Kidney epithelial cell (primary cell): ENCODE results near the gene B3GALT5. TPM values are rescaled to one million over a fixed set of nuclear protein-coding genes. Genes with fewer than 3 reads are reported as not detected.

Source experiments
- DNase-seq: peaks from one replicate; pipeline ENCODE4 v3.0.0-alpha.2; 2010; ENCODE audit warnings: low read depth
- H3K27me3 ChIP-seq: 2 replicates; pipeline ENCODE4 v1.6.0; 2011; ENCODE audit warnings: low read length; ENCODE audit not compliant: control insufficient read depth, insufficient read depth
- H3K36me3 ChIP-seq: 2 replicates; pipeline ENCODE4 v1.5.1; 2011; ENCODE audit warnings: low read length; ENCODE audit not compliant: control insufficient read depth, insufficient read depth
- H3K4me3 ChIP-seq: 2 replicates; pipeline ENCODE4 v1.5.1; 2011; ENCODE audit warnings: low read depth, mild to moderate bottlenecking, control low read depth, low read length
- total RNA-seq: library from RNA; depleted of rRNA; stranded (reverse); fragments of >200 nt; gene quantifications from 2 replicates; pipeline ENCODE4 v1.2.3, GENCODE V29; 2015
- TF ChIP-seq, protein P1 (sequence below): IDR thresholded peaks from 2 replicates; pipeline ENCODE4 v1.5.1; 2011; ENCODE audit warnings: mild to moderate bottlenecking, moderate library complexity, low read length, control low read depth, inconsistent platforms; ENCODE audit not compliant: insufficient read depth, poor library complexity, severe bottlenecking

Gene B3GALT5
- total RNA-seq, 1 donor from 2014 or later, result 4.3 TPM

DNA sequence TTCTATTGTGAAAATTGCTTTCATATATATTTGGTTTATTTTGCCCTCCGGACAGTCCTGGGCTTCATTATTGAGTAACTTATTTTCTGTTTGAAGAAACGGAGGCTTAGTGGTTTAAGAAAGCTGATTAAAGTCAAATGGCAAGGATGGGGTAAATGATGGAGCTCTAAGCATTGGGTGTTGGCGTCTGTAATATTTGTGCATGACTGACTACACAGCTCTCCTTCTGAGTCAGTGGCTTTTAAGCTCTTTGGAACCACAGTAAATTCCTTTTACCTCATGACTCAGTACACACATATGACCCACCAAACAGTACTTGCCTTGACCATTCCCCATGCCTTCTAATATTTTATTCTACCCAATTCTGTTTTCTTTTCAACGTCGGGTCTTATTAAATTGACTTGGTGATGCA, 21.0 kb downstream of the B3GALT5 start:
- peak; percentile 97 for DNase-seq
- TF ChIP-seq, protein P1, sequence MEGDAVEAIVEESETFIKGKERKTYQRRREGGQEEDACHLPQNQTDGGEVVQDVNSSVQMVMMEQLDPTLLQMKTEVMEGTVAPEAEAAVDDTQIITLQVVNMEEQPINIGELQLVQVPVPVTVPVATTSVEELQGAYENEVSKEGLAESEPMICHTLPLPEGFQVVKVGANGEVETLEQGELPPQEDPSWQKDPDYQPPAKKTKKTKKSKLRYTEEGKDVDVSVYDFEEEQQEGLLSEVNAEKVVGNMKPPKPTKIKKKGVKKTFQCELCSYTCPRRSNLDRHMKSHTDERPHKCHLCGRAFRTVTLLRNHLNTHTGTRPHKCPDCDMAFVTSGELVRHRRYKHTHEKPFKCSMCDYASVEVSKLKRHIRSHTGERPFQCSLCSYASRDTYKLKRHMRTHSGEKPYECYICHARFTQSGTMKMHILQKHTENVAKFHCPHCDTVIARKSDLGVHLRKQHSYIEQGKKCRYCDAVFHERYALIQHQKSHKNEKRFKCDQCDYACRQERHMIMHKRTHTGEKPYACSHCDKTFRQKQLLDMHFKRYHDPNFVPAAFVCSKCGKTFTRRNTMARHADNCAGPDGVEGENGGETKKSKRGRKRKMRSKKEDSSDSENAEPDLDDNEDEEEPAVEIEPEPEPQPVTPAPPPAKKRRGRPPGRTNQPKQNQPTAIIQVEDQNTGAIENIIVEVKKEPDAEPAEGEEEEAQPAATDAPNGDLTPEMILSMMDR, result no peak
- H3K27me3 ChIP-seq, result no peaks in the 10 kb centered on the region
- H3K4me3 ChIP-seq, result no peak overlapping the region
- H3K36me3 ChIP-seq, result no peaks in the 10 kb centered on the region

DNA sequence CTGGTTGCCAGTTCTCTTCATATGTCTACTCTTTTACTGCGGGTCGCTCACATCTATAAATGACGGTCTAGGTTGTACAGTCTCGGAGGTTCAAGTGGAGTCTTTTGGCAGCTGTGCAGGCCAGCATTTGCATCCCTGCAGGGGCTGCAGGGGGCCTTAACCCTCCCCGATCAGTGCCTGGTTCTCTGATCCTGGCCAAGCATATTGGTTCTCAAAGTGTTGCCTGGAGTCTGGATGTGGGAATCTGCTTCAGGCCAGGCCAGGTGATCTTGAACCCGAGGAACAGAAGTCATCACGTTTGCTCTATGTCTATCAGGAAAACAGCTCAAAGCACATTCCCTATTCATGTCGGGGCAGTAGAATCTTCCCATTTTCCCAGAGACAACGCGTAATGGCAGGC, 21.8 kb downstream of the B3GALT5 start:
- no peak for DNase-seq
- H3K36me3 ChIP-seq, result no peaks in the 10 kb centered on the region
- H3K27me3 ChIP-seq, result no peaks in the 10 kb centered on the region
- TF ChIP-seq, protein P1, result no peak
- H3K4me3 ChIP-seq, result no peak overlapping the region

DNA sequence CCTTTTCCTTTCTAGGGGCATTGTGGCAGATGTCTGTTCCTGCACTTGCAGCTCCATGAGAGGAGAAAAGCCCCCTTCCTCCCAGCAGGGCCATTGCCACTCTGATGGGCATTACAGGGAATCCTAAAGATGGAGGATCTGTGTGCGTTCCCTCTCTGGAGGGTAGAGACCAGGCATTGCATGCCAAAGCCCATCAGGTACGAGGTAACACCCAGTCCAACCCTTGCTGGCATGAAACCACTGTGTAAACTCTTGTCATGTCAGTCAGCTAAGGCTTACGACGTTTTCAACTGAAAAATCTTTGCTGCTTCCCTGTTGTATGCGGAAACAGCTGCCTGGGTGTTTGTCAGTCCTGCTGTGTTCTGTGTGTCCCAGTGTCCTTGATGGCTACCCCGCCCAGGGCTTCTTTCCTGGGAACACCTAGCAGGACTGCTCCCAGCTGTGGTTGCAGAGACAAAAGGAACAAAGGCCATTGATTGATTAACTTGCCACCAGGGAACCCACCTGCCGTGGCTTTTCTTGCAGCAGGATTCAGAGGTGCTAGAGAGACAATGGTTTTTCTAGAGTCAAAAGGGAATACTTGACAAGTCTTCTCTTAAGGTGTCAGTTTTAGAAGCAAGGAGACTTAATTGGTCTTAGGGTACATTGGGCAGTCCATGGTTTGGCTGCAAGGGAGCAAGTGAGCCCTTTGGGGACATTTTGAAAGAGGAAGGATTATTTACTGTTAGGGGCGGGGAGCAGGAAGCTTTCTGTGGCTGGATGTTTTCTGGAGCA, 24.6 kb downstream of the B3GALT5 start:
- no peaks in the 10 kb centered on the region for H3K36me3 ChIP-seq
- TF ChIP-seq, protein P1, result no peak
- DNase-seq, result no peak
- no peaks in the 10 kb centered on the region for H3K27me3 ChIP-seq
- H3K4me3 ChIP-seq, result no peak overlapping the region

DNA sequence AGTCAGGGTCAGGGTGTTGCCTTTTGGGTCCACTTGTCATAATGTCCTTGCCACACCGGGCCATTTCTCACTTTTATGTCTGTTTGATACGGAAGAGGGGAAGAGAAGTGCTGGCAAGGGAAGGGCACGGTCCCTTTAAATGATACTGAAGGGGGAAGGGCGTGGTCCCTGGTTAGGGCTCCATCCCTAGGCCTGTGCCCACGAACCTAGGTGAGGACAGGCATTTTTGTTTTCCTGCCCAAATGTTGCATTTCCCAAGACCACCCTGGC, 25.2 kb downstream of the B3GALT5 start:
- Histone ChIP-seq H3K4me3 (no peak overlapping the region), H3K27me3 (no peaks in the 10 kb centered on the region), H3K36me3 (no peaks in the 10 kb centered on the region)
- DNase-seq, result no peak
- TF ChIP-seq, protein P1, result no peak

DNA sequence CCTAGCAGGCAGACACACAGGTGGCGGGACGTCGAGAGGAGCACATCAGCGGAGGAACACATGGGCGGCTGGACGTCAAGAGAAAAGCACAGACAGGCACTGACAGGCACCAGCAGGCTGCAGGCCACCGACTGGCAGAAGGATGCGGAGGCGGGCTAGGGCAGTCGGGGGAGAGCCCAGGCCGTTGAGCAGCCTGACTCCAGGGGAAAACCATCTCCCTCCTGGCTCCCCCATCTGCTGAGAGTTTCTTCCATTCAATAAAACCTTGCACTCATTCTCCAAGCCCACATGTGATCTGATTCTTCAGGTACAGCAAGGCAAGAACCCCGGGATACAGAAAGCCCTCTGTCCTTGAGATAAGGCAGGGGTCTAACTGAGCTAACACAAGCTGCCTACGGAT, 25.5 kb downstream of the B3GALT5 start:
- Histone ChIP-seq H3K4me3 (no peak overlapping the region), H3K36me3 (no peaks in the 10 kb centered on the region), H3K27me3 (no peaks in the 10 kb centered on the region)
- no peak for DNase-seq
- TF ChIP-seq, protein P1, result no peak

DNA sequence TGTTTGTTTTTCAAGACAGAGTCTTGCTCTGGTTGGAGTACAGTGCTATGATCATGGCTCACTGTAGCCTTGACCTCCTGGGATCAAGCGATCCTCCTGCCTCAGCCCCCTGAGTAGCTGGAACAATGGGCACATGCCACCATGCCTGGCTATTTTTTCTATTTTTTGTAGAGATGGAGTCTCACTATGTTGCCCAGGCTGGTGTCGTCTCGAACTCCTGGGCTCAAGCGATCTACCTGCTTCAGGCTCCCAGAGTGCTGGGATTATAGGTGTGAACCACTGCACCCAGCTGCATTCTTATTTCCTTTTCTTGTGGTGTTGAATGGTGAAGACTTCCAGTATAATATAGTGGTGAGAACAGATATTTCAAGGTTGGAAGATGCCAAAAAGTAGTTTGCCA, 28.0 kb downstream of the B3GALT5 start:
- no peaks in the 10 kb centered on the region for H3K27me3 ChIP-seq
- no peak overlapping the region for H3K4me3 ChIP-seq
- H3K36me3 ChIP-seq, result no peaks in the 10 kb centered on the region
- TF ChIP-seq, protein P1, result no peak
- DNase-seq, result no peak
